Karpas-422 (cell line): Measurements from ENCODE around the gene CYLD. TPM values are rescaled to one million over a fixed set of nuclear protein-coding genes. Genes with fewer than 3 reads are reported as not detected.

Source experiments
- DNase-seq: peaks from one replicate; pipeline ENCODE4 v3.0.0-alpha.2; 2015
- H2AFZ ChIP-seq: fragments of 200-600 bp; sonication (generic); 2 replicates; pipeline ENCODE4 v1.6.1; 2014; ENCODE audit warnings: antibody characterized with exemption, low read length, mixed read lengths
- H3K27ac ChIP-seq: fragments of 200-600 bp; sonication (generic); 2 replicates; pipeline ENCODE4 v1.5.1; 2014; ENCODE audit warnings: mild to moderate bottlenecking, low read length, moderate library complexity
- H3K27me3 ChIP-seq: fragments of 200-600 bp; sonication (generic); 2 replicates; pipeline ENCODE4 v1.6.1; 2014; ENCODE audit warnings: low read length, mixed read lengths
- H3K36me3 ChIP-seq: fragments of 200-600 bp; sonication (generic); 2 replicates; pipeline ENCODE4 v1.6.1; 2014; ENCODE audit warnings: low read length, mixed read lengths; ENCODE audit not compliant: insufficient read depth
- H3K4me1 ChIP-seq: fragments of 200-600 bp; sonication (generic); 2 replicates; pipeline ENCODE4 v1.6.1; 2014; ENCODE audit warnings: mild to moderate bottlenecking, low read length, mixed read lengths
- H3K4me2 ChIP-seq: fragments of 200-600 bp; sonication (generic); 2 replicates; pipeline ENCODE4 v1.6.1; 2014; ENCODE audit warnings: low read length, low read depth, mild to moderate bottlenecking; ENCODE audit not compliant: poor library complexity, severe bottlenecking
- H3K4me3 ChIP-seq: fragments of 200-600 bp; sonication (generic); 2 replicates; pipeline ENCODE4 v1.5.1; 2014; ENCODE audit warnings: mild to moderate bottlenecking, antibody characterized with exemption, low read length, mixed read lengths
- H3K79me2 ChIP-seq: fragments of 200-600 bp; sonication (generic); 2 replicates; pipeline ENCODE4 v1.6.1; 2014; ENCODE audit warnings: mild to moderate bottlenecking, low read length, mixed read lengths
- H3K9ac ChIP-seq: fragments of 200-600 bp; sonication (generic); 2 replicates; pipeline ENCODE4 v1.6.0; 2014; ENCODE audit warnings: low read length
- H3K9me2 ChIP-seq: fragments of 200-600 bp; sonication (generic), shearing (Covaris generic); replicated peaks from 2 replicates; pipeline ENCODE4 v1.6.0; 2014; ENCODE audit warnings: mild to moderate bottlenecking, low read length, moderate library complexity; ENCODE audit not compliant: insufficient read depth
- H3K9me3 ChIP-seq: fragments of 300-700, 200-600 bp; sonication (generic); 2 replicates; pipeline ENCODE4 v1.6.1; 2014; ENCODE audit warnings: low read length, mixed read lengths
- H4K20me1 ChIP-seq: fragments of 200-600 bp; sonication (generic); 2 replicates; pipeline ENCODE4 v1.6.1; 2014; ENCODE audit warnings: mild to moderate bottlenecking, antibody characterized with exemption, low read length, low read depth; ENCODE audit not compliant: insufficient read depth
- total RNA-seq: library from RNA; depleted of rRNA; stranded (reverse); fragments of >200 nt; shearing (Covaris generic); gene quantifications from 2 replicates; pipeline ENCODE4 v1.2.3, GENCODE V29; 2014; ENCODE audit warnings: low replicate concordance

CYLD gene
- total RNA-seq, 1 experiment from 2014 or later = 44.4 TPM

DNA sequence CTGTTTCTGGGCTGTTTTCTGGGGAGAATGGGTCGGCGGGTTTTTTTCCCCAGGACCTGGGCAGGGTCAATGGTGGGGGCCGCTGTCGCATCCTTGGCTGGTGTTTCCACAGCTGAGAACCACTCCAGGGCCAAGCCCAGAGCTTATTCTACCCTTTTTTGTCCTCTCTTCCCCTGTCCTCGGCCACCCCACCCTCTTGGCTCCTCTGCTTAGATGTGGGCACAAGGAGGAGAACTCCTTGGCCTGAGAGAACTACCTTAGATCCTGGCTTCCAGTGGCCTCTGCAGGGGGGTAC lies 44.5 kb upstream of the CYLD start:
- Histone ChIP-seq H3K9me2 (no peaks in the 10 kb centered on the region), H3K9me3 (no peaks in the 10 kb centered on the region), H3K4me1 (peaks cover 3% of the 10 kb centered on the region; the same call in 1 of the 2 replicates), H3K27me3 (no peaks in the 10 kb centered on the region), H2AFZ (no peak overlapping the region), H3K9ac (no peak overlapping the region), H3K4me3 (peak overlapping the region; percentile 59; the same call in 1 of the 2 replicates), H4K20me1 (no peaks in the 10 kb centered on the region), H3K36me3 (no peaks in the 10 kb centered on the region), H3K27ac (no peak overlapping the region), H3K79me2 (no peaks in the 10 kb centered on the region), H3K4me2 (peak overlapping the region; percentile 66)
- no peak for DNase-seq

DNA sequence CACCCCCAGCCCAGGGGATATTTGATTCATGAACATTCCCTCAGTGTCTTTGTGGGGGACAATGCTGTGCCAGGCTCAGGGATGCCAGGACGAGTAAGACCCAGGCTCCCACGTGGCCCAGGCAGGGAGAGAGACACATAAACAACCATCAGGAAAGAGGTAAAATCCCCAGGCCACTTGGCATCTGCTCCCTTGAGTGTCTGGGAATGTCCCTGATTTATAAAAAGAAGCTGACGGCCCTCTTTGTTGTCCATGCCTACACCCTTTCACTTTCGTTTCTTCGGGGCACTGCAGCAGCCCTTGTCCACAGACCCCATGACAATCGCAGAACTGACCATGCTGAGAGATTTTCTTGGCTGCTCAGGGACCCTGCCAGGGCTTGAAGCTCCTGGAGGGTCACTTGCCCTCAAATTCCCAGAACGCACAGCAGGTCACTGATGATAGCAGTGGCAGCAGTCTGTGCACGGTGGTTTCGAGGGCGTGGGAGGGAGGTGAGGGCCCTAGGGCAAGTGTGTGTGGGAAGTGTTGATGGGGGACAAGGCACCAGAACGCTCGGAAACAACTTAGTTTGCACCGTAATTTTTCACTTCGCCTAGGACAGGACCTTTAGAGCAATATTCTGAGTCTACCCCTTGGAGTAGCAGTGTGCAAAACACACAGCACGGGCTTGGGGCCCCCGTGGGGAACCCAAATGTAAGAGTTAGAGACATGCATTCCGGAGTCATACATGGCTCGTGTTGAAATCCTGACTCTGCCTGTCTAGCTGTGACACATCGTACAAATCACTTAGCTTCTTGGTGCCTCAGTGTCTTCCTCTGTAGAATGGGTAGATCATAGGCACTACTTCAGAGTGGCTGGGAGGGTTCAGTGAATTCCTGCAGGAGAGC lies 43.8 kb upstream of the CYLD start:
- peak overlapping the region; percentile 55 for H3K9ac ChIP-seq
- no peaks in the 10 kb centered on the region for H3K9me3 ChIP-seq
- H3K4me3 ChIP-seq = peak overlapping the region; percentile 59; the same call in 1 of the 2 replicates
- H3K36me3 ChIP-seq = no peaks in the 10 kb centered on the region
- DNase-seq = no peak
- peak overlapping the region; percentile 66 for H3K4me2 ChIP-seq
- peaks cover 3% of the 10 kb centered on the region; the same call in 1 of the 2 replicates for H3K4me1 ChIP-seq
- H3K9me2 ChIP-seq = no peaks in the 10 kb centered on the region
- 0 out of 2 replicates have a peak overlapping the region, but pooled peaks have one; percentile 48 for H2AFZ ChIP-seq
- H4K20me1 ChIP-seq = no peaks in the 10 kb centered on the region
- no peaks in the 10 kb centered on the region for H3K27me3 ChIP-seq
- H3K79me2 ChIP-seq = no peaks in the 10 kb centered on the region
- no peak overlapping the region for H3K27ac ChIP-seq

- Histone ChIP-seq H2AFZ (no peak overlapping the region), H3K27me3 (no peaks in the 10 kb centered on the region), H3K4me1 (peaks cover 3% of the 10 kb centered on the region; the same call in 1 of the 2 replicates), H3K4me3 (no peak overlapping the region), H3K4me2 (no peak overlapping the region), H3K9me3 (peaks cover 7% of the 10 kb centered on the region), H3K36me3 (no peaks in the 10 kb centered on the region), H4K20me1 (no peaks in the 10 kb centered on the region), H3K79me2 (no peaks in the 10 kb centered on the region), H3K27ac (no peak overlapping the region), H3K9ac (no peak overlapping the region), H3K9me2 (no peaks in the 10 kb centered on the region)
- no peak for DNase-seq
These were observed 42.3 kb upstream of the CYLD start for GRCh38 chr16:50699326-50700159.

DNA sequence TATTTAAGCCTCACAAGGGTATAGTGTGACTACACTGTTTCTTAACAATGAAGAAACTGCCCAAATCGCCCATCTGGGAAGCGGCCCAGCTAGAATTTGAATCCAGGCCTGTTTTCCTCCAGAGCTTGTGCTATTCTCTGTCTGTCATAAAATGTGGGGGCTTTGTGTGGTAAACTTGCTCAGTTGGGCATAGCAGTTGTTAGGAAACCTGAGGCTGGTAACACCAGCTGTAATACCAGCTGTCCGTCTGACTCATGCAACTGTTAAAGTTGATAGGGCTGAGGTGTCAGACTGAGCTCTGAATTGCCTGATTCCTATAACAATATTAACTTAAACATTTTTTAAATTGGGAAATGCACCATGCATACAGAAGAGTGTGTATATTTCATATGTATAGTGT lies 39.2 kb upstream of the CYLD start:
- Histone ChIP-seq H3K27ac (no peak overlapping the region), H3K4me1 (peaks cover 3% of the 10 kb centered on the region; the same call in 1 of the 2 replicates), H4K20me1 (no peaks in the 10 kb centered on the region), H3K36me3 (no peaks in the 10 kb centered on the region), H3K4me2 (no peak overlapping the region), H3K9ac (no peak overlapping the region), H3K4me3 (no peak overlapping the region), H3K27me3 (no peaks in the 10 kb centered on the region), H3K9me2 (no peaks in the 10 kb centered on the region), H2AFZ (no peak overlapping the region), H3K79me2 (no peaks in the 10 kb centered on the region), H3K9me3 (peaks cover 7% of the 10 kb centered on the region)
- no peak for DNase-seq

DNA sequence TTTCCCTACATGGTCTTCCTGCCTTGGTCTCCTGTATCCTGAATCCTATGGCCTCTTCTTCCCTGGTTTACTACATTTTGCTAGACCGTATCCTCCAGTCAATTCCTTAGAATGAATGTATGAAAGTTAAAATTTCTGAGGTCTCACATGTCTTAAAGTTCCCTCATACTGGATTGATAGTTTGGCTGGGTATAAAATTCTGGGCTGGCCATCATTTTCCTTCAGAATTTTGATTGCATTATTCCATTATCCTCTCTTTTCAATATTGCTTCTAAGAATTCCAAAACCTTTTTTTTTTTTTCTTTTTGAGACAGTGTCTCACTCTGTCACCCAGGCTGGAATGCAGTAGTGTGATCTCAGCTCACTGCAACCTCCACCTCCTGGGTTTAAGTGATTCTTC lies 37.6 kb upstream of the CYLD start:
- Histone ChIP-seq H3K27ac (no peak overlapping the region), H3K4me2 (no peak overlapping the region), H3K4me3 (no peak overlapping the region), H3K9me2 (no peaks in the 10 kb centered on the region), H2AFZ (no peak overlapping the region), H3K9me3 (peaks cover 7% of the 10 kb centered on the region), H3K9ac (no peak overlapping the region), H3K4me1 (peaks cover 3% of the 10 kb centered on the region), H3K27me3 (no peaks in the 10 kb centered on the region), H4K20me1 (no peaks in the 10 kb centered on the region), H3K36me3 (no peaks in the 10 kb centered on the region), H3K79me2 (no peaks in the 10 kb centered on the region)
- no peak for DNase-seq

DNA sequence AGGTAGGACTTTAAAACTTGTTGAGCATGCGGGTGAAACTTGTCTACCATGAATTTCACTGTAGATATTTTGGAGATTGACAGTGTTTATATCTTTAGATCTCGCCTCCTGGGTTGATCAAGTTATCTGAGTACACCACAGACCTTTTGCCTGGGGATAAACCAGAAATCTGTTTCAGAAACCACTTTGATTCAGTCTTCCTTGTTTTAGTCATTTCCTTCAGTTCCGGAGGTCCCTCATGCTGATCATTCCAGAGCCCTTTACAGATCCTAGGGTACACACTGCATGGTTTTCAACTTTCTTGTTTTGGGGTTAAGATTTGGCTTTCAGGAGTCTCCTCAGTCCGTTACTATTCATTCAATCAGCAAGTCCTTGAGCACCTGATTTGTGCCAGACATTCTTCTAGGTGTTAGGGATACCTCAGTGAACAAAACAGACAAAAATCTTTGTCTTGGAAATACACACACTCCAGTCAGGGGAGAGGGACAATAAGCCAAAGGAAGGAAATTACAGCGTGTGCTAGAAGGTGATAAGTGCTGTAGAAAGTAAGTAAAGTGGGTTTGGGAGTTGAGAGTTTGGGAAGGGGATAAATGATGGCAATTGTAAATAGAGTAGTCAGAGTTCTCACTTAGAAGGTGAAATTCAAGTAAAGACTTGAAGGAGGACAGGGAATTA lies 36.3 kb upstream of the CYLD start:
- H3K36me3 ChIP-seq = no peaks in the 10 kb centered on the region
- H4K20me1 ChIP-seq = no peaks in the 10 kb centered on the region
- H3K4me2 ChIP-seq = no peak overlapping the region
- no peaks in the 10 kb centered on the region for H3K79me2 ChIP-seq
- H3K9me3 ChIP-seq = peaks cover 7% of the 10 kb centered on the region
- no peak overlapping the region for H3K9ac ChIP-seq
- H3K4me1 ChIP-seq = peaks cover 7% of the 10 kb centered on the region
- no peaks in the 10 kb centered on the region for H3K9me2 ChIP-seq
- no peak overlapping the region for H3K4me3 ChIP-seq
- DNase-seq = no peak
- no peak overlapping the region for H2AFZ ChIP-seq
- no peaks in the 10 kb centered on the region for H3K27me3 ChIP-seq
- H3K27ac ChIP-seq = no peak overlapping the region

DNA sequence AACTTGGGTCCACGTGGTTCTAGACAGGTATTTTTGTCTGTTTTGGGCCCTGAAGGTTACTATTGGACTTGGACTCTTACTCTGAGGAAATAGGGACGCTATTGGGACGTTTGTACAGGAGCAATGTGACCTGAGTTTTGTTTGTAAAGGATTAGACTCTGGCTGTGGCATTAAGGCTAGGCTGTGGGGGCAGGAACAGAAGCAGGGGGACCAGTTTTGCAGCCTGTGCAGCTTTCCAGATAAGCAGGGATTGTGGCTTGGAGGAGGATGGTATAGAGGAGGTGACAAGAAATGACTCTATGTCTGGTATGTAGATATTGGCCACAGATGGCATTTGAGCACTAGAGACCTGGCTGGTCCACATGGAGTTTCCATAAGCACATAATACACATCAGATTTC lies 35.6 kb upstream of the CYLD start:
- Histone ChIP-seq H3K9me2 (no peaks in the 10 kb centered on the region), H3K4me1 (peaks cover 7% of the 10 kb centered on the region), H3K27me3 (no peaks in the 10 kb centered on the region), H3K79me2 (no peaks in the 10 kb centered on the region), H3K4me3 (no peak overlapping the region), H4K20me1 (no peaks in the 10 kb centered on the region), H3K27ac (no peak overlapping the region), H2AFZ (no peak overlapping the region), H3K36me3 (no peaks in the 10 kb centered on the region), H3K4me2 (no peak overlapping the region), H3K9ac (no peak overlapping the region), H3K9me3 (peaks cover 7% of the 10 kb centered on the region)
- DNase-seq = no peak
